Measurements from ENCODE around the gene FKBP9.
"Not testable (repeated sequence)": the region's sequence is repeated elsewhere in the genome, so short reads cannot be mapped to it uniquely, and the experiment has no call there.

DNA sequence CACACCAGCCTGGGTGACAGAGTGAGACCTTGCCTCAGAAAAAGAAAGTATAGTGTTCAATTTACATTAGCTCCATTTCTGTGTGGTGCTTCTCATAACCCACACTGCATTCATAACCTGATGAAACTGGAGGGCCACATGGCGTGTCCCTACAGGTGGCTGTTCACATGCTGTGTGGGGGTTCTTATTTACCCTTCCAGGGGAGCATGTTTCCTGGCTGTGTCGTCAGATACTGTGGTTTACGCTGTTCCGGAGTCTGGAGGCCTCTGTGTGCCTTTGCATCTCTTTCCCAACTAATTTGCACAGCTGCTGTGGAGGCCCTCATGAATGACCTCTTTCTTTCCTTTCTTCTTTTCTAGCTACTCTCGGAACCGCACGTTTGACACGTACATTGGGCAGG lies 30.9 kb downstream of the FKBP9 start:
- TF ChIP-seq KDM1A (IDR thresholded peaks at IDR 0.05; ENCODE audit: low read depth); POLR2AphosphoS2 (conservative IDR thresholded peaks at IDR 0.05; ENCODE audit: low read length); RFX5 (IDR thresholded peaks at IDR 0.05): not testable (repeated sequence)
